WTC11 (cell line): ENCODE measurements around the gene TBCCD1.

Experiments used
- CTCF ChIP-seq: fragments of 200-600 bp; IDR thresholded peaks from 2 replicates; pipeline ENCODE4 v1.8.0; 2022; ENCODE audit warnings: antibody characterized with exemption
- ELF4 ChIP-seq: sonication (generic); formaldehyde crosslinking; IDR thresholded peaks from 2 replicates; pipeline ENCODE4 v1.8.1; 2022; ENCODE audit warnings: low read depth, mild to moderate bottlenecking, moderate library complexity, missing genetic modification reagents
- EMX1 ChIP-seq: fragments of 250-450 bp; sonication (Bioruptor Pico); IDR thresholded peaks from 2 replicates; pipeline ENCODE4 v1.8.0; 2021; ENCODE audit warnings: mild to moderate bottlenecking
- HMGXB4 ChIP-seq: sonication (generic); formaldehyde crosslinking; IDR thresholded peaks from 2 replicates; pipeline ENCODE4 v1.8.1; 2023; ENCODE audit warnings: mild to moderate bottlenecking, moderate library complexity, missing genetic modification reagents
- NFATC4 ChIP-seq: fragments of 250-450 bp; sonication (Bioruptor Pico); IDR thresholded peaks from 2 replicates; pipeline ENCODE4 v1.9.0; 2021; ENCODE audit warnings: mild to moderate bottlenecking
- NFYB ChIP-seq: sonication (generic); formaldehyde crosslinking; conservative IDR thresholded peaks from 2 replicates; pipeline ENCODE4 v1.8.0; 2022; ENCODE audit warnings: low read depth, missing genetic modification reagents
- NR3C1 ChIP-seq: sonication (generic); formaldehyde crosslinking; conservative IDR thresholded peaks from 2 replicates; pipeline ENCODE4 v1.8.1; 2023; ENCODE audit warnings: low read depth, mild to moderate bottlenecking, missing genetic modification reagents
- OVOL2 ChIP-seq: fragments of 250-450 bp; sonication (Bioruptor Pico); IDR thresholded peaks from 2 replicates; pipeline ENCODE4 v1.9.0; 2021; ENCODE audit warnings: mild to moderate bottlenecking, borderline replicate concordance
- SP1 ChIP-seq: sonication (generic); formaldehyde crosslinking; conservative IDR thresholded peaks from 2 replicates; pipeline ENCODE4 v1.8.1; 2022; ENCODE audit warnings: missing genetic modification reagents
- TP53 ChIP-seq: sonication (generic); formaldehyde crosslinking; IDR thresholded peaks from 2 replicates; pipeline ENCODE4 v1.8.1; 2023; ENCODE audit warnings: mild to moderate bottlenecking, missing genetic modification reagents
- ZNF138 ChIP-seq: sonication (generic); formaldehyde crosslinking; conservative IDR thresholded peaks from 2 replicates; pipeline ENCODE4 v1.8.1; 2022; ENCODE audit warnings: mild to moderate bottlenecking, moderate library complexity, missing genetic modification reagents
- ZNF416 ChIP-seq: fragments of 250-450 bp; sonication (Bioruptor Pico); IDR thresholded peaks from 2 replicates; pipeline ENCODE4 v1.9.0; 2021; ENCODE audit warnings: mild to moderate bottlenecking, inconsistent platforms
- TF ChIP-seq, protein P1 (sequence below): sonication (generic); formaldehyde crosslinking; conservative IDR thresholded peaks from 2 replicates; pipeline ENCODE4 v1.8.1; 2022; ENCODE audit warnings: mild to moderate bottlenecking, missing genetic modification reagents

DNA sequence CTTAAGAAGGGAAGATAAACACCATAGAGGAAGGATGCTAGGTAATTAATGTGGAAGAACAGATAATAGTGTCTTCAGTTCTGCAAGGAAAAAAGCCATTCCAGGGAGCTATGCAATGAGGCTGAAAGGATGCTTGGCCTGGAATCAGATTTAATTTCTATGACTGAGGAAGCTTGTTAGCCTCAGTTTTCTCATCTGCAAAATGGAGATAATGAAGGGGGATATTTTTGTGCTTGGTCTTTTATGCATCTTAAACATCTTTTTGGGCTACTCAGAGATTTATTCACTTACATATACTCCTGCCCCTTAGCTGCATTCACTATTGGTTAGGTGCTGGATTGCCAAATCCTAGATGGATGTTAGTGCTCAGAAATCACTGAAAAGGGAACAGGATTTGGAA lies 20.0 kb upstream of the TBCCD1 start:
- no peak for TF ChIP-seq HMGXB4
- no peak for TF ChIP-seq ZNF416 (CRISPR knock-in tag)
- no peak for TF ChIP-seq CTCF
- TF ChIP-seq TP53 (CRISPR knock-in tag): no peak
- TF ChIP-seq ELF4 (CRISPR knock-in tag): no peak
- TF ChIP-seq SP1: no peak
- TF ChIP-seq EMX1 (CRISPR knock-in tag): no peak
- no peak for TF ChIP-seq OVOL2 (CRISPR knock-in tag)
- no peak for TF ChIP-seq NFATC4 (CRISPR knock-in tag)
- TF ChIP-seq NFYB: no peak
- no peak for TF ChIP-seq ZNF138 (CRISPR knock-in tag)
- TF ChIP-seq NR3C1 (CRISPR knock-in tag): no peak
- TF ChIP-seq, protein P1, sequence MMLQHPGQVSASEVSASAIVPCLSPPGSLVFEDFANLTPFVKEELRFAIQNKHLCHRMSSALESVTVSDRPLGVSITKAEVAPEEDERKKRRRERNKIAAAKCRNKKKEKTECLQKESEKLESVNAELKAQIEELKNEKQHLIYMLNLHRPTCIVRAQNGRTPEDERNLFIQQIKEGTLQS (CRISPR knock-in tag): no peak
